Upper lobe of left lung (tissue), 6 donors: Measurements from ENCODE around the gene TNFRSF18. TPM values are rescaled to one million over a fixed set of nuclear protein-coding genes. Genes with fewer than 3 reads are reported as not detected.
A peak's percentile ranks its signal among the peaks of the same experiment; 100 is the strongest.

Experiments used
- ATAC-seq, 2 donors: fragments of 200-7000 bp; cut with Tn5 transposase; one replicate each; pipeline ENCODE4 v1.9.1; 2022; ENCODE audit warnings: mild to moderate bottlenecking in 2 of 2, moderate library complexity in 2 of 2; ENCODE audit not compliant: low FRiP score in 2 of 2
- DNase-seq, 2 donors: peaks; one replicate each; pipeline ENCODE4 v3.0.0-alpha.2; 2019 to 2020
- H3K27ac ChIP-seq, 4 donors: fragments of 200-600 bp; sonication (generic); one replicate each; pipeline ENCODE4 v1.5.1; 2016 to 2019
- H3K27me3 ChIP-seq, 4 donors: fragments of 200-600 bp; sonication (generic); one replicate each; pipeline ENCODE4 v1.5.1; 2017 to 2019
- H3K36me3 ChIP-seq, 4 donors: fragments of 200-600 bp; sonication (generic); one replicate each; pipeline ENCODE4 v1.5.1; 2016 to 2019
- H3K4me1 ChIP-seq, 4 donors: fragments of 200-600 bp; sonication (generic); one replicate each; pipeline ENCODE4 v1.5.1; 2018 to 2019
- H3K4me3 ChIP-seq, 4 donors: fragments of 200-600 bp; sonication (generic); one replicate each; pipeline ENCODE4 v1.5.1; 2017 to 2019; ENCODE audit warnings: mild to moderate bottlenecking in 2 of 4, moderate library complexity in 1 of 4
- H3K9me3 ChIP-seq, 4 donors: fragments of 200-600 bp; sonication (generic); one replicate each; pipeline ENCODE4 v1.5.1; 2018 to 2019
- EP300 ChIP-seq, 4 donors: sonication (generic); formaldehyde crosslinking; IDR thresholded peaks; one replicate each; pipeline ENCODE4 v1.5.1; 2017; ENCODE audit warnings: antibody characterized with exemption in 4 of 4, control low read depth in 2 of 4
- POLR2A ChIP-seq, 4 donors: fragments of 450-650 bp; IDR thresholded peaks; one replicate each; pipeline ENCODE4 v1.5.1; 2016 to 2017; ENCODE audit warnings: antibody characterized with exemption in 4 of 4, mild to moderate bottlenecking in 2 of 4
- POLR2AphosphoS5 ChIP-seq, 2 donors: sonication (generic); formaldehyde crosslinking; IDR thresholded peaks; one replicate each; pipeline ENCODE4 v1.5.1; 2017; ENCODE audit warnings: antibody characterized with exemption in 2 of 2
- WGBS, 2 donors: methylation state at CpG; one replicate each; pipeline ENCODE4 v1.1.5; 2017 to 2018; 5-methylcytosine and 5-hydroxymethylcytosine counted together
- total RNA-seq, 6 donors: library from RNA; depleted of rRNA in 4 of 6; stranded (reverse); fragments of >200 nt in 4 of 6; gene quantifications; one replicate each; pipeline versions ENCODE4 v1.1.0 to v1.2.1, GENCODE V29; 2016 to 2021
- TF ChIP-seq, protein P1 (sequence below), 6 experiments: fragments of 450-650 bp in 4 of 6; fragments of 200-600 bp in 2 of 6; sonication (generic) in 2 of 6; IDR thresholded peaks; one replicate each; pipeline ENCODE4 v1.5.1; 2016 to 2019; ENCODE audit warnings: antibody characterized with exemption in 6 of 6
- donor health status: DM: no; HTN: no; CAD: no; lungs with moderate emphysema.
- donor health status: DM: no; HTN: yes; CAD: no; lungs with severe emphysema.

TNFRSF18 gene
- total RNA-seq, 6 donors from 2014 or later, result 0.89 to 3.4 (median 2.1) TPM; not detected in 1

DNA sequence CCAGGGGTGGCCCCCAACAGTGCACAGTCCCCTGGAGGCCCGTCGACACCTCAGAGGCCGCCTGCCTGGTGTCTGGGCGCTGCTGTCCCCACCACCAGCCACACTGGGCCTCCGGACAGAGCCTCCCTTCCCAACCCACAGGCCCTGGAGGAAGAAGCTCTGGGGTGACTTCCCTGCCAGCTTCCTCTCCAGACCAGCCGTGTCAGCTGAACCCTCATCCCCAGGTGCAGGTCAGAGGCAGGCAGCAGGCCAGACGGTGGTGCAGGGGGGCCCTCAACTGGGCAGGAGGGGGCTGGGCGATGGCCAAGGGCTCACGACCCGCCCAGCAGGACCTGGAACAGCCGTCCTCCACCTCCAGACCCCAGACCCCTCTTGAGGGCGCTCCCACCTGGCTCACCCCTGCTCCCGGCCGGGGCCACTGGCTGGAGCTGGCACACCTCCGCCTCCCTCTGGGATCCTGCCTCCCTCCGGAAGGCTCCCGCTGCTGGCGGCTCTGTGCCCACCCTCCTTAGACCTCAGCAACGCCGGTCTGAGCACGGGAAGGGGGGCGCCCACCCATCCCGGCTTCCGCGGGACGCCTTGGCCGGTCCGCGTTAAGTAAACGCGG, 520 bp downstream of the TNFRSF18 start:
- Histone ChIP-seq H3K4me1 (peaks cover 20 to 40% (median 31%) of the 10 kb centered on the region in 4 donors), H3K36me3 (no peaks in the 10 kb centered on the region), H3K9me3 (no peaks in the 10 kb centered on the region), H3K4me3 (peak overlapping the region in 3 of 4 donors; percentile 23 to 36 (median 35)), H3K27ac (peak overlapping the region in 2 of 4 donors; percentile 16 to 39), H3K27me3 (peaks cover 0 to 27% (median 14%) of the 10 kb centered on the region in 4 donors)
- ATAC-seq, result no peak
- 26 to 33% methylated on average over 8 to 24 of the region's 31 CpGs for WGBS, 2 donors
- DNase-seq, result peak in 1 of 2 donors; percentile 75
- TF ChIP-seq, protein P1, sequence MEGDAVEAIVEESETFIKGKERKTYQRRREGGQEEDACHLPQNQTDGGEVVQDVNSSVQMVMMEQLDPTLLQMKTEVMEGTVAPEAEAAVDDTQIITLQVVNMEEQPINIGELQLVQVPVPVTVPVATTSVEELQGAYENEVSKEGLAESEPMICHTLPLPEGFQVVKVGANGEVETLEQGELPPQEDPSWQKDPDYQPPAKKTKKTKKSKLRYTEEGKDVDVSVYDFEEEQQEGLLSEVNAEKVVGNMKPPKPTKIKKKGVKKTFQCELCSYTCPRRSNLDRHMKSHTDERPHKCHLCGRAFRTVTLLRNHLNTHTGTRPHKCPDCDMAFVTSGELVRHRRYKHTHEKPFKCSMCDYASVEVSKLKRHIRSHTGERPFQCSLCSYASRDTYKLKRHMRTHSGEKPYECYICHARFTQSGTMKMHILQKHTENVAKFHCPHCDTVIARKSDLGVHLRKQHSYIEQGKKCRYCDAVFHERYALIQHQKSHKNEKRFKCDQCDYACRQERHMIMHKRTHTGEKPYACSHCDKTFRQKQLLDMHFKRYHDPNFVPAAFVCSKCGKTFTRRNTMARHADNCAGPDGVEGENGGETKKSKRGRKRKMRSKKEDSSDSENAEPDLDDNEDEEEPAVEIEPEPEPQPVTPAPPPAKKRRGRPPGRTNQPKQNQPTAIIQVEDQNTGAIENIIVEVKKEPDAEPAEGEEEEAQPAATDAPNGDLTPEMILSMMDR (IDR thresholded peaks at IDR 0.05), result no peak
- TF ChIP-seq POLR2AphosphoS5 (IDR thresholded peaks at IDR 0.05), result no peak
- TF ChIP-seq EP300 (IDR thresholded peaks at IDR 0.05), result no peak
- no peak for TF ChIP-seq POLR2A (IDR thresholded peaks at IDR 0.05)

DNA sequence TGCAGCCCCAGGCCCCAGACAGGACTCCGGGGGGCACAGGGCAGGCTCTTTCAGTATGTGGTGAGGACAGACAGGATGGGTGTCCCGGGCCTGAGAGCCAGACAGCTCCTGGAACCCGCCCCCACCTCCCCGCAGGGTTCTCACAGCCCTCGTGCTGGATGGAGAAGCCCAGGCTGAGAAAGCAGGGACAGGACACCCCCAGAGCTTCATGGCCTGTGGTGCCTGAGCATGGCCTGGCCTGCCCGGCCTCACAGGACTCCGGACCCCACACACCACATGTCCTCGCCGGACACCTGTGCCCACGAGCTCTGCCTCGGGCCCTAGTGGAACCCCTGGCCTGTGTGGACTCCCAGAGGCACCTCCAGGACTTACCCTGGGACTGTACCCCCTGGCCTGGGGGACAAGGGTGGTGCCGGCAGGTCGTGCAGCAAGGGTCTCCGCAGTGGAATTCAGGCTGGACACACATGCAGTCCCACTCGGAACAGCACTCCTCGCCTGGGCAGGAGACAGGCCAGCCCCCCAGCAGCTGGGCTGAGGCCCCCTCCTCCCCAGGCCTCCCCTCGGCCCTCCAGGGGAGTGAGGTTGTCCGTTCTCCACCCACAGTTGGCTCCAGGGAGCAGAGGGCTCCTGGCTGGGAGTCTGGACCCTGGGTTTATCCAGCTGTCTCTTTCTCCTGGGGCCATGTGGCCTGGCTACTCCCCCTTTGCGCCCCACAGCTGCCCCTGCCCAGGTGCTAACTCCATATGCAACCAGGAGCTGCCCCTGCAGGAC, 1.2 kb downstream of the TNFRSF18 start:
- H3K9me3 ChIP-seq, result no peaks in the 10 kb centered on the region
- DNase-seq, result peak in 1 of 2 donors; percentile 65
- TF ChIP-seq POLR2AphosphoS5 (IDR thresholded peaks at IDR 0.05), result no peak
- TF ChIP-seq EP300 (IDR thresholded peaks at IDR 0.05), result no peak
- TF ChIP-seq, protein P1 (IDR thresholded peaks at IDR 0.05), result no peak
- TF ChIP-seq POLR2A (IDR thresholded peaks at IDR 0.05), result no peak
- no peak for ATAC-seq
- H3K27me3 ChIP-seq, result peaks cover 0 to 30% (median 14%) of the 10 kb centered on the region in 4 donors
- peaks cover 22 to 47% (median 33%) of the 10 kb centered on the region in 4 donors for H3K4me1 ChIP-seq
- H3K36me3 ChIP-seq, result no peaks in the 10 kb centered on the region
- H3K4me3 ChIP-seq, result peak overlapping the region in 1 of 4 donors; percentile 36
- WGBS, 2 donors, result 94% methylated on average over 14 of the region's 19 CpGs; no CpG with 5 or more reads in 1 of the 2 donors
- H3K27ac ChIP-seq, result no peak overlapping the region

DNA sequence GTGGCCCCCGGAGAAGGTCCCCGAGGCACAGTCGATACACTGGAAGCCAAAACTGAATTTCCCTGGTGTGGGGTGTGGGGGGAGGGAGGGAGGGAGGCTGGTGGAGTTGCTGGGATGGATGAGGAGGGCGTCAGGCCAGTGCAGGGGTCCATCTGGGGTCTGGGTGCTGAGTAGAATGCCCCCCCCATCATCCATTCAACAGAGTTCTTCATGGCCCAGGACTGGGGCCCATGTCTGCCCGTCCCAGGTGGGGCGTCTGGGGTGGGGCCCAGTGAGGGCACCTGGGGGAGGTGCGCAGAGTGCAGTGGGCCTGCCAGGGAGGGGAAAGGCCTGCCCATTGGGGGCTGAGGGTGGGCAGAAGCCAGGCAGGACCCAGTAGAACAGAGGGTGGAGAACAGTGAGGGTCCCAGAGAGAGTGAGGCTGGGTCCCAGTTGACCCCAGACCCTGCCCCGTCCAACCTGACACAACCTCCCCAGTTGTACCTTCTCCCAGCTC, 1.9 kb downstream of the TNFRSF18 start:
- Histone ChIP-seq H3K27ac (no peak overlapping the region), H3K4me3 (no peak overlapping the region), H3K4me1 (peaks cover 22 to 49% (median 33%) of the 10 kb centered on the region in 4 donors), H3K36me3 (no peaks in the 10 kb centered on the region), H3K9me3 (no peaks in the 10 kb centered on the region), H3K27me3 (peaks cover 0 to 30% (median 14%) of the 10 kb centered on the region in 4 donors)
- 88 to 92% methylated on average over 6 to 8 of the region's 8 CpGs for WGBS, 2 donors
- ATAC-seq (no peak), DNase-seq (peak in 1 of 2 donors; percentile 59)
- no peak for TF ChIP-seq POLR2AphosphoS5 (IDR thresholded peaks at IDR 0.05)
- TF ChIP-seq POLR2A (IDR thresholded peaks at IDR 0.05), result no peak
- TF ChIP-seq, protein P1 (IDR thresholded peaks at IDR 0.05), result no peak
- no peak for TF ChIP-seq EP300 (IDR thresholded peaks at IDR 0.05)

DNA sequence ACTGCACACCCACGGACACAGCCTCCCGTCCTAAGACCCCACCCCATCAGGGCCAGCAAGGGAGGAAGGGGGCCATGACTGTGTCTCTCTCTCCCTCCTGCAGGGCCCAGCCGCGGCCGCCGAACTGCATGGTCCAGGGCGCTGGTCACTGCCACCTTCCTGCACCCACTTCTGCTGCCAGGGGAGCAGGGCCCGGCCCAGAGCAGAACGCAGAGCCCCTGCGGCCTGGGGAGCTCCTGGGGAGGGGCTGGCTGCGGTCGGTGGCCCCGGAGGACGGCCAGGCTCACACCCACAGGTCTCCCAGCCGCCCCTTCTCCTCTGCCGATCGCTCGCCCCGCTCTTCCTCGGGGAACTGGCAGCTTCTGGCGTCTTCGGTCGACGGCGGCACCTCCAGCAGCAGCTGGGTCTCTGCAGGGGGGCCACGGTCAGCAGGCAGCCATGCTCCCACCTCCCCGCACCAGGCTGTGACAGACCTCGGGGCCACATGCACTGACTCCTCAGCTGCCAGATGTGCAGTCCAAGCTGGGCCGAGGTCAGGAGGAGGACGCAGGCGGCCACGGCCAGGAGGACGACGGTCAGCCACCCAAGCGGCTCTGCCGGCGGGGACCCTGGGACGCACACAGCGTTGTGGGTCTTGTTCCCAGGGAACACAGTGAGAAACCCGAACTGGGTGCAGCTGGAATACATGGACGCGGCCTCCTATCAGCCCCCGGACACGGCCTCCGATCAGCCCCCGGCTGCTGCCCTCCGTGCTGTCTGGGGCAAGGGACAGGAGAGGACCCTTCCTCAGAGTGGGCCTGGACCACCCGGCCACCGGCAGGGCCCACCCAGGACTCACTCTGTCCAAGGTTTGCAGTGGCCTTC, 2.6 kb downstream of the TNFRSF18 start:
- peaks cover 22 to 44% (median 31%) of the 10 kb centered on the region in 4 donors for H3K4me1 ChIP-seq
- DNase-seq (peak in 1 of 2 donors; percentile 82), ATAC-seq (no peak)
- H3K4me3 ChIP-seq, result no peak overlapping the region
- no peak for TF ChIP-seq EP300 (IDR thresholded peaks at IDR 0.05)
- no peak for TF ChIP-seq POLR2AphosphoS5 (IDR thresholded peaks at IDR 0.05)
- TF ChIP-seq, protein P1 (IDR thresholded peaks at IDR 0.05), result no peak
- TF ChIP-seq POLR2A (IDR thresholded peaks at IDR 0.05), result no peak
- WGBS, 2 donors, result 80 to 85% methylated on average over 17 to 47 of the region's 49 CpGs
- H3K9me3 ChIP-seq, result no peaks in the 10 kb centered on the region
- no peaks in the 10 kb centered on the region for H3K36me3 ChIP-seq
- H3K27me3 ChIP-seq, result peaks cover 0 to 30% (median 14%) of the 10 kb centered on the region in 4 donors
- H3K27ac ChIP-seq, result no peak overlapping the region
